Skin epidermis (tissue), 12 donors: Measurements from ENCODE around the gene PRPSAP1.
"Not testable (repeated sequence)": the region's sequence is repeated elsewhere in the genome, so short reads cannot be mapped to it uniquely, and the experiment has no call there.

Experiments
- H3K27ac ChIP-seq, 21 experiments: fragments of 200-600 bp; sonication (generic) in 11 of 21; one replicate each; pipeline ENCODE4 v1.5.0; 2020; ENCODE audit warnings: mild to moderate bottlenecking in 3 of 21, inconsistent platforms in 2 of 21, moderate library complexity in 2 of 21
- H3K4me3 ChIP-seq, 7 experiments: fragments of 200-600 bp; sonication (generic) in 2 of 7; one replicate each; pipeline ENCODE4 v1.5.0; 2020; ENCODE audit warnings: inconsistent platforms in 2 of 7, mild to moderate bottlenecking in 2 of 7, moderate library complexity in 1 of 7

PRPSAP1 gene

DNA sequence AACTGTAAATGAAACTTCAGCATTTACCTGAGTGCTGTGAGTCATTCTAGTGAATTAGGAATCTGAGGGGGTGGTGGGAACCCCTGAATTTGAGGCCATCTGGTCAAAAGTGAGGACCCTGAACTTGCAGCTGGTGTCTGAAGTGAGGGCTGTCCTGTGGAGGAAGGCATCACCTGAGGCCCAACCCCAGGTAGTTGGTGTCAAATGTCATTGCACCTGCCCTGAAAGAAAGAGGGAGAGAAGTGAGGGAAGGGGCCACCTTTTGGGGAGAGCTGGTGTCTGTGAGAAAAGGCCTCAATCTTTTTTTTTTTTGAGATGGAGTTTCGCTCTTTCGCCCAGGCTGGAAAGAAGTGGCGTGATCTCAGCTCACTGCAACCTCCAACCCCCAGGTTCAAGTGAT, 12.5 kb upstream of the PRPSAP1 start:
- no peak overlapping the region for H3K27ac ChIP-seq

DNA sequence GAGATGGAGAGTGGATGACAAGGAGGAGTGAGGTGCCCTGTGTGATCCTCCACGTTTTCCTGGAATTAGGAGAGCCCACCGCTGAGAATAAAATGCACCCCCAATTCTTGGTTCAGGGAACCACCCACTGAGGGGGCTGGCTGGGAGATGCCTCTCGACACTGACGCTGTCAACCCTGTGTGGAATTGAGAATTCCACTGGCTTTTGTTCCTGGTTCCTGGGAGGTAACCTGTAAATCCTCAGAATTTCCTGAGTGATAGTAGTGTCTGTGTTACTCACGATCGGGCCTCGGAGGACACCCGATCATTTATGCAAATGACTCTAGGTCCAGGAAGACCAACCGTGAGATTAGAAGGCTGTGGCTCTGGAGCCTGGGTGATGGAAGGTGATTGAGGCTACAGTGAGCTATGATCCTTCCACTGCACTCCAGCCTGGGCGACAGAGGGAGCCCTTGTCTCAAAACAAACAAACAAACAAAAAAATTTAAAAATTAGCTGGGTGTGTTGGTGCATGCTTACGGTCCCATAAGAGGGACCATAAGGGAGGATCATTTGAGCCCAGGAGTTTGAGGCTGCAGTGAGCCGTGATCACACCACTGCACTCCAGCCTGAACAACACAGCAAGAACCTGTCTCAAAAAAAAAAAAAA, 11.7 kb upstream of the PRPSAP1 start:
- no peak overlapping the region for H3K4me3 ChIP-seq
- H3K27ac ChIP-seq, result no peak overlapping the region

More for the DNA sequence above, 12.5 kb upstream of the PRPSAP1 start:
- H3K4me3 ChIP-seq, result no peak overlapping the region

DNA sequence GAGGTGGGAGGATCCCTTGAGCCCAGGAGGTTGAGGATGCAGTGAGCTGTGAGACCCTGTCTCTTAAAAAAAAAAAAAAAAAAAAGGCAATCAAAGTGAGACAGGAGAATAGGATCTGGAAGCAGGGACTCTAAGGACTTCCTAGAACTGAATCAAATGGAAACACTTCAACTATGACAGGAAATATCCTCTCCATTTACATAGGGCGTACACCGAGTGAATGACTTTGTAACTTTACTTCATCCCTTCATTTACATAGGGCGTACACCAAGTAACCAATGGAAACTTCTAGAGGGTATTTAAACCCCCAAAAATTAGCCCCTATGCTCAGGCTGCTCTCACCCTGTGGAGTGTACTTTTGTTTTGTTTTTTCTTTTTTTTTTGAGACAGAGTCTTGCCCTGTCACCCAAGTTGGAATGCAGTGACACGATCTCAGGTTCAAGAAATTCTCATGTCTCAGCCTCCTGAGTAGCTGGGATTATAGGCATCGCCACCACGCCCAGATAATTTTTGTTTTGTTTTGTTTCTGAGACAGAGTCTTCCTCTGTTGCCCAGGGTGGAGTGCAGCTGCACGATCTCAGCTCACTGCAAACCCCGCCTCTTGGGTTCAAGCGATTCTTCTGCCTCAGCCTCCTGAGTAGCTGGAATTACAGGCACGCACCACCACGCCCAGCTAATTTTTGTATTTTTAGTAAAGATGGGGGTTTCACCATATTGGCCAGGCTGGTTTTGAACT, 9.6 kb upstream of the PRPSAP1 start:
- Histone ChIP-seq H3K4me3 (no peak overlapping the region), H3K27ac (peak overlapping the region in 2 of 21 experiments; percentile 35 to 65)

DNA sequence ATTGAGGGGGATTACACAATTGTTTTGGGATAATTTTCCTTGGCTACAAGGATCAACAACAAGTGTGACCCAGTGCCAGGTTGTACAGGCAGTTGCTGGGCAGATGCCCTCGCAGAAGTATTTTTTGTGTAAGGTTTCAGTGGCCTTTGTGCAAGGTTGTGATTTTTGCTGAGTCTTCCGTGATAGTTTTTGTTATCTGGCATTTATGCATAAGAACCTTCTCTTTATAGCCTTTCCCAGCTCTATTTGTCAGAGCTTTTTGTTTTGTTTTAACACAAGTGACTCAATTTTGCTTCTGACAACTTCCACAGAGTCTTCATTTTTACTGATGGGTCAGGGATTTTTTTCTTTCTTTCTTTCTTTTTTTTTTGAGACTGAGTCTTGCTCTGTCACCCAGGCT, 6.7 kb upstream of the PRPSAP1 start:
- Histone ChIP-seq H3K27ac (peak overlapping the region in 1 of 21 experiments; percentile 7), H3K4me3 (no peak overlapping the region)

DNA sequence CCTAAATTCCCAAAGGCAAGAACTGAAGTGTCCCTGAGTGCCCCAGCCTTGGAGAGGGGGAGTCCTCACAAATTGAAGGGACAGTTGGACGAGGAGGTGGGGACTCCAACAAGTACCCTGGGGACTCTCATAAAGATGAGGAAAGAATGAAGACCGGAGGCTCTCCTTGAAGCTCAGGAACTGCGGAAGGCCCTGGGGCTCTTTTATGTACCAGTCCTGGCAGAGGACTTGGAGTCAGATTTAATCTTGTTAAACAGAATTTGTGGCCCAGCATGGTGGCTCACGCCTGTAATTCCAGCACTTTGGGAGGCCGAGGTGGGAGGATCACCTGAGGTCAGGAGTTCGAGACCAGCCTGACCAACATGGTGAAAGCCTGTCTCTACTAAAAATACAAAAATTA, 6.1 kb upstream of the PRPSAP1 start:
- not testable (repeated sequence) for H3K4me3 ChIP-seq, H3K27ac ChIP-seq

DNA sequence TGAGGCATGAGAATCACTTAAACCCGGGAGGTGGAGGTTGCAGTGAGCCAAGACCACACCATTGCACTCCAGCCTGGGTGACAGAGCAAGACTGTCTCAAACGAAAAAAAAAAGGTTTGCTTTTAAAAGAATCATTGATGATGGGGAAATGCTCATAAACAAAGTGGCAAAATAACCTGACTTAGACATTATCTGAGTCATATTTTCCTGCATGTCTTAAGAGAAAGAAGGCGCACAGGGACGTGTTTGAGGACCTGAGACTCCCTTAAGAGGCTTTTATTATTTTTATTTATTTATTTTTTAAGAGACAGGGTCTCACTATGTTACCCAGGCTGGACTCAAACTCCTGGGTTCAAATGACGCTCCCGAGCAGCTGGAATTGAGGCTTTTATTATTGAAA, 5.7 kb upstream of the PRPSAP1 start:
- H3K27ac ChIP-seq, result no peak overlapping the region

DNA sequence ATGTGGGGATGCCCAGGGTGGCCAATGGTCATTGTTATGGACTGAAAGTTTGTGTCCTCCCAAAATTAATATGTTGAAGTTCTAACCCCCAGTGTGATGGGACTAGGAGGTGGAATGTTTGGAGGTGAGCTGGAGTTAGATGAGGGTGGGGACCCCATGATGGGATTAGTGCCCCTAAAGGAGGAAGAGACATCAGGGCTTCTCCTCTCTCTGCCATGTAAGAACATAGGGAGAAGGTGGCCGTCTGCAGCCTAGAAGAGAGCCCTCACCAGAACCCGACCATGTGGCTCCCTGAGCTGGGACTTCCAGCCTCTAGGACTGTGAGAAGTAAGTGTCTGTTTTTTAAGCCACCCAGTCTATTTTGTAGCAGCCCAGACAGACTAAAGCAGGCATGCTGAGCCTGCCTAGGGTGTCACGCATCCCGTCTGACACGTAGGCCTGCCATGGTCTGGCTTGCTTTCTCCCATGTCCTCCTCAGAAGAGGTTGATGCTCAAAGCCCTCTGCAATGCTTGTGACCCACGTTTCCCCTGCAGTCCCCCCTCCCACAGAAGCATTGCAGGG, 4.0 kb upstream of the PRPSAP1 start:
- Histone ChIP-seq H3K27ac (no peak overlapping the region), H3K4me3 (no peak overlapping the region)

More for the DNA sequence above, 5.7 kb upstream of the PRPSAP1 start:
- H3K4me3 ChIP-seq, result no peak overlapping the region

DNA sequence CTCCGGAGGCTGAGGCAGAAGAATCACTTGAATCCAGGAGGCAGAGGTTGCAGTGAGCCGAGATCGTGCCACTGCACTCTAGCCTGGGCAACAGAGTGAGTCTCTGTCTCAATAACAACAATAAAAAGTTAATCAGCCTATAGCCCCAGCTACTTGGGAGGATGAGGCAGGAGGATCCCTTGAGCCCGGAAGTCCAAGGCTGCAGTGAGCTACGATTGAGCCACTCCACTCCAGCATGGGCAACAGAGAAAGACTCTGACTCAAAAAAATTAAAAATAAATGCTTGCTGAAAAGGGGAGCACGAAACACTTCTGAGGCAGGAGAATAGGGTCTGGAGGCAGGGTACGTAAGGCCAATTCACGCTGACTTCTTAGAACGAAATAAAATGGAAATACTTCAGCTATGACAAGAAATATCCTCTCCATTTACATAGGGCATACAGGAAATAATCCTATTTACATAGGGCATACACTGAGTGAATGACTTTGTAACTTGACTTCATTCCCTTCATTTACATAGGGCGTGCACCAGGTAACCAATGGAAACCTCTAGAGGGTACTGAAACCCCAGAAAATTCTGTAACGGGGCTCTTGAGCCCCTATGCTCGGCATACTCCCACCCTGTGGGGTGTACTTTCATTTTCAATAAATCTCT, 3.2 kb upstream of the PRPSAP1 start:
- Histone ChIP-seq H3K4me3 (no peak overlapping the region), H3K27ac (no peak overlapping the region)

DNA sequence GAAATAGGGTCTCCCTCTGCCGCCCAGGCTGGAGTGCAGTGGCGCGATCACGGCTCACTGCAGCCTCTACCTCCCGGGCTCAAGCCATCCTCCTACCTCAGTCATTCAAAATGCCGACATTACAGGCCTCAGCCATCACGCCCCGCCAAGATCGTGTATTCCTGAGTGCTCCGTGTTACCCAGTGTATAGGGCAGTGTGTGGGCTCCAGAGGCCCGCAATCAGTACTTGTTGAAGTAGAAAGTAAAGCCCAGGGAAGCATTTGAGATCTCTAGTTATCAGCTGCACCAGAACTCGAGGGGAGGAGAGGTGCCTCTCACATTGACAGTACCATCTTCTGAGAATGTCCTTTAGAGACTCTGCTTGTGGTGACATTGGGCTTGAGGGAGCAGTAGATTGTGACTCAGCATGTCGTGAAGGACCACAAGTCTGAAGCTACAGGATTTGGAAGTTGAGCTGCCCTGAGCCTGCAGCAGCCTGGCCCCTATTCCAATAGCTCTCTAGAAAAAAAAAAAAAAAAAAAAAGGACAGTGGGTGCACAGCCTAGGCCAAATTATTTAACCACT, 1.1 kb upstream of the PRPSAP1 start:
- no peak overlapping the region for H3K27ac ChIP-seq

DNA sequence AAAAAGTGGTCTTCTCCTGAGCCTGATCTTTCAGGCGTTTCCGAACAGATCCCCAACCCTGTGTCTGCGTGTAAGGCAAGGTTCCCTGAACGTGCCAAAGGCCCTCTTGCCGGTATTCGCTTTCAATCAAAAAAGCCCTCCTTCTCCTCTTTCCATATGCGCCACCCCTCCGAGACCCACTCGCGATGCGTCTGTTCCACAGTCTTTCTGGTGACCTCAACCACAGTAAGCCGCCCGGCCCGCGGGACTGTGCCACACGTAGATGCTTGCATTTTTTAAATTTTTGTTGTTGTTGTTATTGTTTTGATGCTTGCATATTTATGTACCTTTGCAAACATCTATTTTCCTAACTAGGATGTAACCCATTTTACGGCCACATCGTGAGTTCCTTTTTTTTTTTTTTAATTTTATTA, 607 bp upstream of the PRPSAP1 start:
- H3K4me3 ChIP-seq, result peak overlapping the region; percentile 64 to 97 (median 96)
- H3K27ac ChIP-seq, result peak overlapping the region in 19 of 21 experiments; percentile 79 to 97 (median 89)

More for the DNA sequence above, 1.1 kb upstream of the PRPSAP1 start:
- H3K4me3 ChIP-seq, result peak overlapping the region in 2 of 7 experiments; percentile 97

DNA sequence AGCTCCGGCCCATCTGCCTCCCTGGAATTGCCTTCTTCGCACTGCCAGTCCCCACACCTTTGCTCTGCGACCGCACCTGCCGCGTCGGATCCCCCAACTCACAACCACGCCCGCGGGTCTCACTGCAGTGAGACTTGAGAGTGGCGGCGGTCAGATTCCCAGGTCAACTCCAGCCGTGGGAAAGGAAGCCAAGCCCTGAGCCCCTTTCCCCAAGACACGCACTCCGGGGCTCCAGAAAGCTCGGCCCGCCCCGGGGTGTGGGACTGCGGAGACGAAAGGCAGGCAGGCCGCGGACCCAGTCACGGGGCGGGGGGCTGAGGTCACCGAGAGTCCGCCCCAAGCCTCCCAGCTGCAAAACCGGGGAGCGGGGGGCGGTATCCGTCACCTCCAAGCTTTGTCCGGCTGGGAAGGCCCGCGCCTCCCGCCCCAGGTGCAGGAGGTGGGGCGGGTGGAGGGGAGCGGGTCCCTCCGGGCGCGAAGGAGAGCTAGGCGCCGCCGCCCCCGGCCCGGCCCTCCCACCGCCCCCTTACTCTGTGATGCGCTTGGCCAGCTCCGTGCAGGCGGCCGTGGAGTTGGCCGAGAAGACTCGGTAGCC, 615 bp downstream of the PRPSAP1 start:
- H3K4me3 ChIP-seq, result peak overlapping the region; percentile 64 to 97 (median 96)
- H3K27ac ChIP-seq, result peak overlapping the region; percentile 49 to 97 (median 88)

DNA sequence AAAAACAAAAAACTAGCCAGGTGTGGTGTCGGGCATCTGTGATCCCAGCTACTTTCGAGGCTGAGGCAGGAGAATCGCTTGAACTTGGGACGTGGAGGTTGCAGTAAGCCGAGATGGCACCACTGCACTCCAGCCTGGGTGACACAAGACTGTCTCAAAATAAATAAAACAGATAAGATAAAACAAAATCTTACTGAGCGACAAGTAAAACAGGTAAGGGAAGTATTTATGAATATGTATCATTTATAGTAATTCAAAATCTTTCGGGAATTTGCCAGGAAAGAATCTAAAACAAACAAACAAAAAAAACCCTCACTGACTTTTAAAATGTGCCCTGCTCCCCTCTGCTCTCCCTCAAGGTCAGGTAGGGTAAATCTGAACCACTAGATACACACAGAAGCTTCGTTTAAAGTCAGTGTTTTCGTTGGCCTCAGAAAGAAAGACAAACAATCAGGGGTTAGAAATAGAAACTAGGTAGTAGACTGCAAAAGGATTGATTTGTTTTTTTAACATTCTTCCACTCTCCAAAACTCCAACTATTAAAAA, 2.1 kb downstream of the PRPSAP1 start:
- peak overlapping the region in 1 of 21 experiments; percentile 7 for H3K27ac ChIP-seq
- no peak overlapping the region for H3K4me3 ChIP-seq

DNA sequence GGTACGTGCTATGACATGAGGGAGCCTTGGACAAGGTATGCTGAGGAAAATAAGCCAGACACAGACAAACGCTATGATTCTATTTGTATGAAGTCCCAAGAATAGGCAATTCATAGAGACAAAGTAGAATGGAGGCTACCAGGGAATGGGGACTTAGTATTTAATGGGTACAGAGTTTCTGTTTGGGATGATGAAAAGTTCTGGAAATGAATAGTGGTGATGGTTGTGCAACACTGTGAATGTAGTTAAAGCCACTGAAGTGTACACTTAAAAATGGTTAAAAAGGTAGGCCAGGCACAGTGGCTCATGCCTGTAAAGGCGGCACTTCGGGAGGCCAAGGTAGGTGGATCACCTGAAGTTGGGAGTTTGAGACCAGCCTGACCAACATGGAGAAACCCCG, 3.3 kb downstream of the PRPSAP1 start:
- no peak overlapping the region for H3K4me3 ChIP-seq
- no peak overlapping the region for H3K27ac ChIP-seq

DNA sequence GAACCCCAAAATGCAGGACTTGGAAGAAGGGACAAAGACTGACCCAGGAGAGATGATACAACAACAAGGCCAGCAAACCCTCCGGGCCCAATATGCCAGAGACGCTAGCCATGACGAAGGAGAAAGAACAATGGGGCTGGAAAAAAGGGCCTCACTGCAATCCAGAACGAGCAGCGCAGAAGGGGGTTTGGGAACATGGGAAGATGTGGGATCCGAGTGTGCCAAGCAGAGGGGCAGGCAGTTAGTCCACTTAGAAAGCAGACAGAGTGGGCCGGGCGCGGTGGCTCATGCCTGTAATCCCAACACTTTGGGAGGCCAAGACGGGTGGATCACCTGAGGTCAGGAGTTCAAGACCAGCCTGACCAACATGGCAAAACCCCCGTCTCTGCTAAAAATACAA, 6.8 kb downstream of the PRPSAP1 start:
- not testable (repeated sequence) for H3K27ac ChIP-seq, H3K4me3 ChIP-seq

DNA sequence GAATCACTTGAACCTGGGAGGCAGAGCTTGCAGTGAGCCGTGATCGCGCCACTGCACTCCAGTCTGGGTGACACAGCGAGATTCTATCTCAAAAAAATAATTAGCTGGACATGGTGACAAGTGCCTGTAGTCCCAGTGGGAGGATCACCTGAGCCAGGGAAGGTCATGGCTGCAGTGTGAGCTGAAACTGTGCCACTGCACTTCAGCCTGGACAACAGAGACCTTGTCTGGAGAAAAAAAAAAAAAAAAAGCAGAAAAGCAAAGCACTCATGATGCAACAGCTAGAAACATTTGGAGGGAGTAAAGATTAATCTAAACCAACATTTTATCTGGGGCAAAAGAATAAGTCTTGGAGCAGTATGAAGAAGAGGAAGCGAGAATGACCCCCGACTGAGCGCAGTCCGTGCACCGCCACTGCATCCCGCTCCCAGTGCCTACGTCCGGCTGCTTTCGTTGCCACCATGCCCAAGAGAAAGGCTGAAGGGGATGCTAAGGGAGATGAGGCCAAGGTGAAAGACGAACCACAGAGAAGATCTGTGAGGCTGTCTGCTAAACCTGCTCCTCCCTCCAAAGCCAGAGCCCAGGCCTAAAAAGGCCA, 8.2 kb downstream of the PRPSAP1 start:
- H3K27ac ChIP-seq, result no peak overlapping the region
- H3K4me3 ChIP-seq, result no peak overlapping the region

DNA sequence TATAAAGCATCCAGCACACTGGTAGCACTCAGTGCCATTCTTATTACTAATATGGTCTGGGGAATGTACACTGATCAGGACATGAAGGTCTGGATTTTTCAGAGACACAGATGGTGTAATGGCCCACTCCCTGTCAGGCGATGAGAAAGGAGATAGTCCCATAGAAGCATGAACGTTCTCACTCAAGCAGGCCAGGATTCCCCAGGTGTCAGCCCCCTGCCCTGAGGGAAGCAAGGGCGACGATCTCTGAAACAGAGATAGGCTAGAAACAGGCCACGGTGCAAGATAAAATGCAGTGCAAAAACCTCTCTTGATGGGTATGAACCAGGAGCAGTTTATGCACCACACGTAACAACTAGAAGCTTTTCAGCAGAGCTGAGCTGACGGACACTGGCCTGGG, 10.6 kb downstream of the PRPSAP1 start:
- Histone ChIP-seq H3K27ac (no peak overlapping the region), H3K4me3 (no peak overlapping the region)

DNA sequence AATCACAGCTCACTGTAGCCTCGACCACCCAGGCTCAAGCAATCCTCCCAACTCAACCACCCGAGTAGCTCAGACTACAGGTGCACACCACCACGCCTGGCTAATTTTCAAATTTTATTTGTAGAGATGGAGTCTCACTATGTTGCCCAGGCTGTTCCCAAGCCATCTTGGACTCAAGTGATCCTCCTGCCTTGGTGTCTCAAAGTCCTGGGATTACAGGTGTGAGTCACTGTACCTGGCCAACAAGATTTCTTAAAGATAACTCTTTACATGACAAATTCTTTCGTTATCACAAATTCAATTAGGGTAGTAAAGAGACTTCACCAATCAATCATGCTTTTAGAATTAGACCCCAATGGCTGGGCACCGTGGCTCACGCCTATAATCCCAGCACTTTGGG, 12.4 kb downstream of the PRPSAP1 start:
- H3K27ac ChIP-seq, result no peak overlapping the region
- H3K4me3 ChIP-seq, result no peak overlapping the region

DNA sequence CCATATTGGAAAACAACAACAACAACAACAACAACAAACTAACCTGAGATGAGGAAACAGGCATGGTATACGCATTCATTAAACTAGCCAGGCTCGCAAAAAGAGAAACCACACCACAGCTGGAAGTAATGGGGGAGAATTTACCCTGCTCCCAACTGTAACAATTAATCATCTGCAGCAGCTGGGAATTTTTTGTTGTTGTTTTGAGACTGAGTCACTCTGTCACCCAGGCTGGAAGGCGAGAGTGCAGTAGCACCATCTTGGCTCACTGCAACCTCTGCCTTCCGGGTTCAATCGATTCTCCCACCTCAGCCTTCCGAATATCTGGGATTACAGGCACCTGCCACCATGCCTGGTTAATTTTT, 16.3 kb downstream of the PRPSAP1 start:
- H3K27ac ChIP-seq, result peak overlapping the region in 1 of 21 experiments; percentile 44
- H3K4me3 ChIP-seq, result no peak overlapping the region

DNA sequence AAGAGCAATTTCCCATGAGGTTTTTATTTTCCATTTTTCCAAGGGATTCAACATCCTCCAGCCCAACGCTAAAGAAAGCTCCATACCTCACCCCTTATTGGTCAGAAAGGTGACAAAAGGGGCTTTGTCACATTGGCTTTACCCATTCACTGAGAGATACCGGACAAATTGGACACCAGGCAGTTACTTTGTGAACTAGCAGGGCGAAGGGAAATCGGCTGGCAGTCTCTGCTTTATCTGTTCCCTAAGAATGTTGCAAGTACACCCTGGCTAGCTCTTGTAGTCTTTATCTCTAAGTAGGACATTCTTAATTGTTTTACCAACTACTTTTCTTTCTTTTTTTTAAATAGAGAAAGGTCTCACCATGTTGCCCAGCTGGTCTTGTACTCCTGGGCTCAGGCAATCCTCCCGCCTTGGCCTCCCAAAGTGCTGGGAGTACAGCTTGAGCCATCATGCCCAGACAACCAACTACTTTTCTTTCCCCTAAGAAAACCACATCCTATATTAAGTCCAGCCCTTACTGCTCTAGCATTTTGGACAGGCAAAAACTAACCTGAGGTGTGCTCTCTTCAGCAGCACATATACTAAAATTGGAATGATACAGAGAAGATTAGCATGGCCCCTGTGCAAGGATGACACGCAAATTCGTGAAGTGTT, 16.8 kb downstream of the PRPSAP1 start:
- Histone ChIP-seq H3K4me3 (no peak overlapping the region), H3K27ac (peak overlapping the region in 1 of 21 experiments; percentile 44)
